ENCODE data around the gene PDE4A.

DNA sequence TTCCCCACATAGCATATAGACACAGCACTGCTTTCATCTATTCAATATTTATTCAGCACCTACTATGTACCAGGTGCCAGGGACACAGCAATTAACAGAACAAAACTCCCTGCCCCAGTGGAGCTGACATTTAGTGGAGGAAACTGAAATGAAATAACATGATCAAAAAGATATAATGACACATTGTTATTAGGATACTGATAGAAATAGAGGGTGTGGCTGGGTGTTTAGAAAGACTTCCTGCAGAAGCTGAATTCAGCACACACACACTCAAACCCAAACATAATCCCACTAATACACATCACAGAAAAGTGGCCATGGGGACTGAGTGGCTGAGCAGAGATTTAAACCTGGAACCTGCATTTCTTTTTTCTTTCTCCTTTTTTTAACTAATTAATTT, 13.2 kb upstream of the PDE4A start:
- TF ChIP-seq, protein P1, sequence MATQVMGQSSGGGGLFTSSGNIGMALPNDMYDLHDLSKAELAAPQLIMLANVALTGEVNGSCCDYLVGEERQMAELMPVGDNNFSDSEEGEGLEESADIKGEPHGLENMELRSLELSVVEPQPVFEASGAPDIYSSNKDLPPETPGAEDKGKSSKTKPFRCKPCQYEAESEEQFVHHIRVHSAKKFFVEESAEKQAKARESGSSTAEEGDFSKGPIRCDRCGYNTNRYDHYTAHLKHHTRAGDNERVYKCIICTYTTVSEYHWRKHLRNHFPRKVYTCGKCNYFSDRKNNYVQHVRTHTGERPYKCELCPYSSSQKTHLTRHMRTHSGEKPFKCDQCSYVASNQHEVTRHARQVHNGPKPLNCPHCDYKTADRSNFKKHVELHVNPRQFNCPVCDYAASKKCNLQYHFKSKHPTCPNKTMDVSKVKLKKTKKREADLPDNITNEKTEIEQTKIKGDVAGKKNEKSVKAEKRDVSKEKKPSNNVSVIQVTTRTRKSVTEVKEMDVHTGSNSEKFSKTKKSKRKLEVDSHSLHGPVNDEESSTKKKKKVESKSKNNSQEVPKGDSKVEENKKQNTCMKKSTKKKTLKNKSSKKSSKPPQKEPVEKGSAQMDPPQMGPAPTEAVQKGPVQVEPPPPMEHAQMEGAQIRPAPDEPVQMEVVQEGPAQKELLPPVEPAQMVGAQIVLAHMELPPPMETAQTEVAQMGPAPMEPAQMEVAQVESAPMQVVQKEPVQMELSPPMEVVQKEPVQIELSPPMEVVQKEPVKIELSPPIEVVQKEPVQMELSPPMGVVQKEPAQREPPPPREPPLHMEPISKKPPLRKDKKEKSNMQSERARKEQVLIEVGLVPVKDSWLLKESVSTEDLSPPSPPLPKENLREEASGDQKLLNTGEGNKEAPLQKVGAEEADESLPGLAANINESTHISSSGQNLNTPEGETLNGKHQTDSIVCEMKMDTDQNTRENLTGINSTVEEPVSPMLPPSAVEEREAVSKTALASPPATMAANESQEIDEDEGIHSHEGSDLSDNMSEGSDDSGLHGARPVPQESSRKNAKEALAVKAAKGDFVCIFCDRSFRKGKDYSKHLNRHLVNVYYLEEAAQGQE (IDR thresholded peaks at IDR 0.05), result no peak
- TF ChIP-seq, protein P2, sequence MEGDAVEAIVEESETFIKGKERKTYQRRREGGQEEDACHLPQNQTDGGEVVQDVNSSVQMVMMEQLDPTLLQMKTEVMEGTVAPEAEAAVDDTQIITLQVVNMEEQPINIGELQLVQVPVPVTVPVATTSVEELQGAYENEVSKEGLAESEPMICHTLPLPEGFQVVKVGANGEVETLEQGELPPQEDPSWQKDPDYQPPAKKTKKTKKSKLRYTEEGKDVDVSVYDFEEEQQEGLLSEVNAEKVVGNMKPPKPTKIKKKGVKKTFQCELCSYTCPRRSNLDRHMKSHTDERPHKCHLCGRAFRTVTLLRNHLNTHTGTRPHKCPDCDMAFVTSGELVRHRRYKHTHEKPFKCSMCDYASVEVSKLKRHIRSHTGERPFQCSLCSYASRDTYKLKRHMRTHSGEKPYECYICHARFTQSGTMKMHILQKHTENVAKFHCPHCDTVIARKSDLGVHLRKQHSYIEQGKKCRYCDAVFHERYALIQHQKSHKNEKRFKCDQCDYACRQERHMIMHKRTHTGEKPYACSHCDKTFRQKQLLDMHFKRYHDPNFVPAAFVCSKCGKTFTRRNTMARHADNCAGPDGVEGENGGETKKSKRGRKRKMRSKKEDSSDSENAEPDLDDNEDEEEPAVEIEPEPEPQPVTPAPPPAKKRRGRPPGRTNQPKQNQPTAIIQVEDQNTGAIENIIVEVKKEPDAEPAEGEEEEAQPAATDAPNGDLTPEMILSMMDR (IDR thresholded peaks at IDR 0.05; ENCODE audit: low read depth, low read length, missing input control), result no peak
- no peak for TF ChIP-seq SP1 (IDR thresholded peaks at IDR 0.05)
- TF ChIP-seq, protein P3, sequence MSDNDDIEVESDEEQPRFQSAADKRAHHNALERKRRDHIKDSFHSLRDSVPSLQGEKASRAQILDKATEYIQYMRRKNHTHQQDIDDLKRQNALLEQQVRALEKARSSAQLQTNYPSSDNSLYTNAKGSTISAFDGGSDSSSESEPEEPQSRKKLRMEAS (IDR thresholded peaks at IDR 0.05), result no peak
- no peak for TF ChIP-seq TAF1 (conservative IDR thresholded peaks at IDR 0.05)
- no peak for TF ChIP-seq HNF4G (IDR thresholded peaks at IDR 0.05)
- no peak for TF ChIP-seq JUND (IDR thresholded peaks at IDR 0.05)
- no peak for TF ChIP-seq FOXA1 (IDR thresholded peaks at IDR 0.05)
- no peak for TF ChIP-seq RAD21 (IDR thresholded peaks at IDR 0.05)
